Measurements from ENCODE around the gene ARFGEF2. TPM values are rescaled to one million over a fixed set of nuclear protein-coding genes. Genes with fewer than 3 reads are reported as not detected.
A peak's percentile ranks its signal among the peaks of the same experiment; 100 is the strongest.

ARFGEF2 gene
- polyA plus RNA-seq, 3 donors from 2014 or later = 4.3 to 11.9 (median 5.7) TPM

GRCh38 chr20:48906221-48906877 lies 15.2 kb upstream of the ARFGEF2 start:
- H3K4me3 Mint-ChIP-seq = no peak overlapping the region
- no peaks in the 10 kb centered on the region for H3K9me3 Mint-ChIP-seq
- H3K36me3 Mint-ChIP-seq = no peaks in the 10 kb centered on the region
- peaks cover 0 to 4% (median 3%) of the 10 kb centered on the region in 3 donors for H3K27me3 Mint-ChIP-seq (ENCODE audit: low read depth in 3 of 3)
- no peak for DNase-seq
- H3K4me1 Mint-ChIP-seq = peaks cover 31 to 33% of the 10 kb centered on the region in 2 donors
- no peak overlapping the region for H3K27ac Mint-ChIP-seq

DNA sequence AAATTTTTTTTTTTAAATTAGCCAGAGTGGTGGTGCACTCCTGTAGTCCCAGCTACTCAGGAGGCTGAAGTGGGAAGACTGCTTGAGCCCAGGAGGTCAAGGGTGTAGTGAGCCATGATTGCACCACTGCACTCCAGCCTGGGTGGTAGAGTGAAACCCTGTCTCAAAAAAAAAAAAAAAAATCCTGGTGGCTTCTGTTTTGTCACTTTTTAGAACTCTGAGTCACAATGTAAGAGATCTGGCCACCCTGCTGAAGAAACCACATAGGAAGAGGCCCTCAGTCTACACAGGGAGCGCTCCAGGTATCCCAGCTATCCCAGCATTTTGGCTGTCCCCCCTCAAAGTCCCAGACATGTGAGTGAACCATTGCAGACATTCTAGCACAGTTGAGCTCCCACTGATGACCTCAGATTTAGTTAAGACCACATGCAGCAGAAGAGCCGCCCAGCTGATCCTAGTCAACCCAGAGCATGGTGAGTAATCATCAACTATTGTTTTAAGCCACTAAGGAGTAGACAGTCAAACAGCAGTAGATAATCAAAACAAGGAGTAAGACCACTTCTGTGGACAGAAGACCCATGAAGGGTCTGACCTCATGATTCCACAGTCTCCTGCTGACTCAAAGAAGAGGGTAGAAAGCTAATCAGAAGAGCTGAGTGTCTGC lies 12.7 kb upstream of the ARFGEF2 start:
- Mint-ChIP-seq H3K4me1 (peaks cover 17 to 26% of the 10 kb centered on the region in 2 donors), H3K9me3 (no peaks in the 10 kb centered on the region), H3K27ac (peak overlapping the region in 1 of 6 donors; percentile 50), H3K27me3 (ENCODE audit: low read depth in 3 of 3) (peaks cover 0 to 6% (median 2%) of the 10 kb centered on the region in 3 donors), H3K36me3 (no peaks in the 10 kb centered on the region), H3K4me3 (no peak overlapping the region)
- no peak for DNase-seq

- peak overlapping the region in 4 of 6 donors; percentile 39 to 85 (median 67) for H3K27ac Mint-ChIP-seq
Observed at GRCh38 chr20:48909910-48910309, 11.6 kb upstream of the ARFGEF2 start.

DNA sequence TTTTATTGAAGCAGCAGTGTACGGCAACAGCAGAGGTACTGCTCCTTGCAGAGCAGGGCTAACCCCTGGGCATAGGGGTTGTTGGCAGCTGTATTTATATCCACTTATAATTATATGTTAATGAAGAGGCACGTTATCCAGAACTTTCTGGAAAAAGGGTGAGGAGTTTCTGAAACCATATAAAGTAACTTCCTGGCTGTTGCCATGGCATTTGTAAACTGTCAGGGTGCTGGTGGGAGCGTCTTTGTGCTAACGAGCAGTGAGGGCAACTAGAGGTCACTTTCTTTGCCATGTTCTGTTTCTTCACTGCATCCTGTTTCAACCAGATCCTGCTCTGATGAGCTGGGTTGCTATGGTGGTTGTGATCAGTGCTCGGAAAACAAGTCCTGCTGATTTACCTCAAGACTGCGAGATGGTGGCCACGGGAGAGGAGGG lies 11.1 kb upstream of the ARFGEF2 start:
- Mint-ChIP-seq H3K9me3 (no peaks in the 10 kb centered on the region), H3K27me3 (ENCODE audit: low read depth in 3 of 3) (peaks cover 0 to 4% (median 2%) of the 10 kb centered on the region in 3 donors), H3K4me1 (peaks cover 6 to 18% of the 10 kb centered on the region in 2 donors), H3K27ac (peak overlapping the region in 5 of 6 donors; percentile 39 to 85 (median 53)), H3K4me3 (no peak overlapping the region), H3K36me3 (no peaks in the 10 kb centered on the region)
- peak; percentile 25 to 69 (median 47) for DNase-seq

More at GRCh38 chr20:48909910-48910309, 11.6 kb upstream of the ARFGEF2 start:
- DNase-seq = no peak
- Mint-ChIP-seq H3K27me3 (ENCODE audit: low read depth in 3 of 3) (peaks cover 0 to 4% (median 2%) of the 10 kb centered on the region in 3 donors), H3K4me3 (peak overlapping the region in 1 of 5 donors; percentile 24), H3K4me1 (peaks cover 10 to 21% of the 10 kb centered on the region in 2 donors), H3K36me3 (no peaks in the 10 kb centered on the region), H3K9me3 (no peaks in the 10 kb centered on the region)

GRCh38 chr20:48912065-48912464 lies 9.4 kb upstream of the ARFGEF2 start:
- no peak for DNase-seq
- H3K4me3 Mint-ChIP-seq = no peak overlapping the region
- H3K4me1 Mint-ChIP-seq = peaks cover 6 to 18% of the 10 kb centered on the region in 2 donors
- H3K36me3 Mint-ChIP-seq = no peaks in the 10 kb centered on the region
- H3K27me3 Mint-ChIP-seq (ENCODE audit: low read depth in 3 of 3) = peaks cover 2 to 4% (median 2%) of the 10 kb centered on the region in 3 donors
- H3K9me3 Mint-ChIP-seq = no peaks in the 10 kb centered on the region
- H3K27ac Mint-ChIP-seq = peak overlapping the region in 1 of 6 donors; percentile 21

- H3K36me3 Mint-ChIP-seq = no peaks in the 10 kb centered on the region
- H3K27me3 Mint-ChIP-seq (ENCODE audit: low read depth in 3 of 3) = peaks cover 2 to 9% (median 8%) of the 10 kb centered on the region in 3 donors
- no peaks in the 10 kb centered on the region for H3K9me3 Mint-ChIP-seq
- no peak for DNase-seq
- H3K4me1 Mint-ChIP-seq = peaks cover 14 to 15% of the 10 kb centered on the region in 2 donors
- no peak overlapping the region for H3K27ac Mint-ChIP-seq
- H3K4me3 Mint-ChIP-seq = no peak overlapping the region
Observed at GRCh38 chr20:48916699-48917098, 4.8 kb upstream of the ARFGEF2 start.

DNA sequence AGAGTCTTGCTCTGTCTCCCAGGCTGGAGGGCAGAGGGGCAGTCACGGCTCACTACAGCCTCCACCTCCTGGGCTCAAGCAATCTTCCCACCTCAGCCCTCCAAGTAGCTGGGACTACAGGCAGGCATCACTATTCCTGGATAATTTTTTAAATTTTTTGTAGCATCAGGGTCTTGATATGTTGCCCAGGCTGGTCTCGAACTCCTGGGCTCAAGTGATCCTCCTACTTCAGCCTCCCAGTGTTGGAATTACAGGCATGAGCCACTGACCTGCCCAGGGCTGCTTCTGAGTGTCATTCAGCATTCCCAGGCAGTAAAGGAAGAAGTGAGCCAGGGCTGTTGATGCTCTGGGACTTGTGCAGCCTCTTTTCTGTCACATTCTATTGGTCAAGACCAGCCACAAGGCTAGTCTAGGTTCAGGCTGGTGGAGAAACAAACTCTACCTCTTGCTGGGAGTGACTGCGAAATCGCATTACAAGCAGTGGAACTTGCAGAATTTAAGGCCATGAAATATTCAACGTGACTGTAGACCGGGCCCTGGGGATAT lies 2.1 kb upstream of the ARFGEF2 start:
- H3K4me3 Mint-ChIP-seq = peak overlapping the region in 4 of 5 donors; percentile 17 to 59 (median 24)
- no peak for DNase-seq
- H3K36me3 Mint-ChIP-seq = no peaks in the 10 kb centered on the region
- H3K9me3 Mint-ChIP-seq = no peaks in the 10 kb centered on the region
- peak overlapping the region in 3 of 6 donors; percentile 30 to 49 (median 34) for H3K27ac Mint-ChIP-seq
- H3K4me1 Mint-ChIP-seq = peaks cover 33 to 39% of the 10 kb centered on the region in 2 donors
- peaks cover 2 to 9% (median 6%) of the 10 kb centered on the region in 3 donors for H3K27me3 Mint-ChIP-seq (ENCODE audit: low read depth in 3 of 3)

DNA sequence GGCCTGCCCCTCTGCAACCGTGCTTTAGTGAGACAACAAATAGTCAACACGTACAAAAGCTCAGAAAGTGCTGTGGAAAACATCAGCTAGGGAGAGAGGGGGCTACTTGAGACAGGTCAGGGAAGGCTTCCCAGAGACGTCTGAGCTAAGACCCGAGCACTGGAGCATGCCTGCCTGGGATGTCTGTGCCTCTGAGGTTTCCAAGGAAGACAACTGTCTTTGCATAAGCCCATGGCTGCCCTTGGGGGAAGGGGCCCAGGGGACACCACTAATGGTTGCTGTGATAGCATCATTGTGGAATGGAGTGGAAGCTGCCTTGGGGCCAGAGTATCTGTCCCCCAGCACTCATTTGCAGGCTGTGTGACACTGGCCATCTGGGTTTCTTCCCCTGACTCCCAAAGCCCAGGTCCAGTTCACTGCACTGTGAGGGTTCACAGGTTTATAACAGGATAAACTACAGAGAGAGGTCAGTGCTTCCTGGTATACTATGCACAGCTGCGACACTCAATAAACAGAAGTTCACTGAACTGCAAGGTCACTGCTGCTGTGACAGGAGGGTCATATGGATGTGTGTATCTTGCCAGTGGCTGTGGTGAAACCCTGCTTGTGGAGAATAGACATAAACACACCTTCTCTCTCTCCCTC lies 1.5 kb upstream of the ARFGEF2 start:
- Mint-ChIP-seq H3K4me1 (peaks cover 35 to 45% of the 10 kb centered on the region in 2 donors), H3K4me3 (peak overlapping the region; percentile 88 to 98 (median 94)), H3K36me3 (no peaks in the 10 kb centered on the region), H3K27me3 (ENCODE audit: low read depth in 3 of 3) (peaks cover 2 to 9% (median 6%) of the 10 kb centered on the region in 3 donors), H3K27ac (peak overlapping the region; percentile 87 to 100 (median 98)), H3K9me3 (no peaks in the 10 kb centered on the region)
- DNase-seq = no peak

GRCh38 chr20:48920527-48921167 lies 864 bp upstream of the ARFGEF2 start:
- Mint-ChIP-seq H3K4me3 (peak overlapping the region; percentile 88 to 98 (median 94)), H3K27ac (peak overlapping the region; percentile 94 to 100 (median 98)), H3K36me3 (no peaks in the 10 kb centered on the region), H3K4me1 (peaks cover 35 to 49% of the 10 kb centered on the region in 2 donors), H3K9me3 (no peaks in the 10 kb centered on the region), H3K27me3 (ENCODE audit: low read depth in 3 of 3) (peaks cover 2 to 9% (median 6%) of the 10 kb centered on the region in 3 donors)
- DNase-seq = no peak

DNA sequence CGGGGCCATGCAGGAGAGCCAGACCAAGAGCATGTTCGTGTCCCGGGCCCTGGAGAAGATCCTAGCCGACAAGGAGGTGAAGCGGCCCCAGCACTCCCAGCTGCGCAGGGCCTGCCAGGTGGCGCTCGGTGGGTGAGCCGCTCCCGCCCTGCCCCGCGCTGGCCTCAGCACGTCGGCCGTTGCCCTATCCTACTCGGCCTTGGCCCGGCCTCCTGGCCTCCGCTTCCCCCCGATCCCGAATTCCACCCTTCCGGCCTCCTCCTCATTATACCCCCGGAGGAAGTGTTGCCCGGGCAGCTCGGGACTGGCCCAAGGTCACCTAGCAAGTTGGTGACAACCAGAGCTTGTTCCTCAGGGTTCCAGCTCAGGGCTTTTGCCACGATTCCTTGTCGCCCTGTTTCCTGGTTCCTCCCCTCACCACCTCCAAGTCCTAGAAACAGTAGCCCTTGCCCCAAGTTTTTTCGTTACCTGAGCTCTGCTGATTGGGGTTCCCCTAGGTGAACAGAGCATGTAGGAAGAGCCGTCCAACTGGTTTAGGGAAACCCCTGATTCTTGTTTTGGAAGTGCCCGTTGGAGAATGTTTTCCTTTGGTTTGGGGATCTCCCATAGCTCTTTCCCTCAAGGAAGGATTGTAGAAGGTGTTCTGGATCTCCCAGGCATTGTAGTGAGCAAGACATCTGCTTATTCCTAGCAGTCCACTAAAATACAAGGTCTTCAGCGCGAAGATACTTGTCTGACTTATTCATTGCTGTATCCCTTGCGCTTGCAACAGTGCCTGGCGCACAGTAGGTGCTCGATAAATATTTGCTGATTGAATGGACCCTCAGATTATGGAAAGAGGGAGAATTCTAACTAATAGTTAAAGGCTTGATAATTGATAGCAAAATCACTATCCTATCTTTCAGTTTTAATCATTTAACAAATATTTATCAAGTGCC lies 641 bp downstream of the ARFGEF2 start:
- Mint-ChIP-seq H3K4me3 (peak overlapping the region; percentile 89 to 92 (median 90)), H3K4me1 (peaks cover 38 to 64% of the 10 kb centered on the region in 2 donors), H3K9me3 (no peaks in the 10 kb centered on the region), H3K27me3 (ENCODE audit: low read depth in 3 of 3) (peaks cover 2 to 8% (median 6%) of the 10 kb centered on the region in 3 donors), H3K27ac (peak overlapping the region; percentile 91 to 98 (median 95)), H3K36me3 (no peaks in the 10 kb centered on the region)
- no peak for DNase-seq

GRCh38 chr20:48923149-48923718 lies 1.7 kb downstream of the ARFGEF2 start:
- peak overlapping the region; percentile 60 to 97 (median 71) for H3K27ac Mint-ChIP-seq
- no peaks in the 10 kb centered on the region for H3K36me3 Mint-ChIP-seq
- peaks cover 2 to 8% (median 6%) of the 10 kb centered on the region in 3 donors for H3K27me3 Mint-ChIP-seq (ENCODE audit: low read depth in 3 of 3)
- H3K4me1 Mint-ChIP-seq = peaks cover 39 to 65% of the 10 kb centered on the region in 2 donors
- H3K9me3 Mint-ChIP-seq = no peaks in the 10 kb centered on the region
- peak overlapping the region; percentile 33 to 90 (median 58) for H3K4me3 Mint-ChIP-seq
- DNase-seq = no peak

- H3K4me3 Mint-ChIP-seq = no peak overlapping the region
- H3K27ac Mint-ChIP-seq = peak overlapping the region in 3 of 6 donors; percentile 29 to 72 (median 43)
- H3K4me1 Mint-ChIP-seq = peaks cover 38 to 65% of the 10 kb centered on the region in 2 donors
- peaks cover 2 to 8% (median 6%) of the 10 kb centered on the region in 3 donors for H3K27me3 Mint-ChIP-seq (ENCODE audit: low read depth in 3 of 3)
- no peaks in the 10 kb centered on the region for H3K36me3 Mint-ChIP-seq
- no peak for DNase-seq
- no peaks in the 10 kb centered on the region for H3K9me3 Mint-ChIP-seq
Observed at GRCh38 chr20:48924756-48925109, 3.2 kb downstream of the ARFGEF2 start.
